Measurements from ENCODE around the gene TICAM2.

DNA sequence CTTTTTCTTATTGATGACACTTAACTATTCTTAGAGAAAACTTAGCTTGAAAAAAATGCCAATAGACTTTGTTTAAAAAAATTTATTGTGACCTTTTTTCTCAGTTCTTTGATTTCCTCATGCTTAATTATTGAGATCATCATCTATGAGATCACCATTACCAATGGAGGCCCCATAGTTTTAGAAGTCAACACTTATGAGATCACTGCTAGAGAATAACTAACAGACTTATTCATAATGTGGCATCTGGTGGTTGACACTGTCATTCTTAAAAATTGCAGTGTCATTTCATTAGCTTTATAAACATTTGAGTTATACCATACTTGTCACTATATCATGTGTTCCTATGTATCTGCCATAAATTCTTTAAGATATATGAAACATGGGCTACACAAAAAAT is 42.8 kb downstream of the TICAM2 start:
- TF ChIP-seq, protein P1, sequence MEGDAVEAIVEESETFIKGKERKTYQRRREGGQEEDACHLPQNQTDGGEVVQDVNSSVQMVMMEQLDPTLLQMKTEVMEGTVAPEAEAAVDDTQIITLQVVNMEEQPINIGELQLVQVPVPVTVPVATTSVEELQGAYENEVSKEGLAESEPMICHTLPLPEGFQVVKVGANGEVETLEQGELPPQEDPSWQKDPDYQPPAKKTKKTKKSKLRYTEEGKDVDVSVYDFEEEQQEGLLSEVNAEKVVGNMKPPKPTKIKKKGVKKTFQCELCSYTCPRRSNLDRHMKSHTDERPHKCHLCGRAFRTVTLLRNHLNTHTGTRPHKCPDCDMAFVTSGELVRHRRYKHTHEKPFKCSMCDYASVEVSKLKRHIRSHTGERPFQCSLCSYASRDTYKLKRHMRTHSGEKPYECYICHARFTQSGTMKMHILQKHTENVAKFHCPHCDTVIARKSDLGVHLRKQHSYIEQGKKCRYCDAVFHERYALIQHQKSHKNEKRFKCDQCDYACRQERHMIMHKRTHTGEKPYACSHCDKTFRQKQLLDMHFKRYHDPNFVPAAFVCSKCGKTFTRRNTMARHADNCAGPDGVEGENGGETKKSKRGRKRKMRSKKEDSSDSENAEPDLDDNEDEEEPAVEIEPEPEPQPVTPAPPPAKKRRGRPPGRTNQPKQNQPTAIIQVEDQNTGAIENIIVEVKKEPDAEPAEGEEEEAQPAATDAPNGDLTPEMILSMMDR (IDR thresholded peaks at IDR 0.05), result no peak
- no peak for TF ChIP-seq POLR2AphosphoS5 (IDR thresholded peaks at IDR 0.05)
